HG03064 (cell line): Measurements from ENCODE around the gene PPP1R27.

ENCODE experiments used
- ATAC-seq: cut with Tn5 transposase; IDR thresholded peaks from one replicate; pipeline ENCODE4 v1.9.1; 2021; ENCODE audit warnings: low read depth; ENCODE audit not compliant: unreplicated experiment

The PPP1R27 gene

GRCh38 chr17:81822996-81823819, 11.6 kb downstream of the PPP1R27 start:
- no peak for ATAC-seq

- ATAC-seq = no peak
Measured at GRCh38 chr17:81822312-81822637, 12.6 kb downstream of the PPP1R27 start.

- ATAC-seq = no peak
Measured at GRCh38 chr17:81821603-81822311, 13.1 kb downstream of the PPP1R27 start.

GRCh38 chr17:81821147-81821546, 13.7 kb downstream of the PPP1R27 start:
- ATAC-seq = no peak

GRCh38 chr17:81819708-81820107, 15.1 kb downstream of the PPP1R27 start:
- no peak for ATAC-seq

- no peak for ATAC-seq
Measured at GRCh38 chr17:81817758-81818147, 17.1 kb downstream of the PPP1R27 start.

GRCh38 chr17:81815646-81815986, 19.2 kb downstream of the PPP1R27 start:
- ATAC-seq = no peak

- ATAC-seq = no peak
Measured at GRCh38 chr17:81814748-81815645, 19.9 kb downstream of the PPP1R27 start.

GRCh38 chr17:81813861-81814683, 20.8 kb downstream of the PPP1R27 start:
- no peak for ATAC-seq

- no peak for ATAC-seq
Measured at GRCh38 chr17:81813371-81813684, 21.5 kb downstream of the PPP1R27 start.

GRCh38 chr17:81812571-81813370, 22.1 kb downstream of the PPP1R27 start:
- ATAC-seq = no peak

- ATAC-seq = no peak
Measured at GRCh38 chr17:81811705-81812570, 22.9 kb downstream of the PPP1R27 start.

- no peak for ATAC-seq
Measured at GRCh38 chr17:81810892-81811704, 23.8 kb downstream of the PPP1R27 start.

- no peak for ATAC-seq
Measured at GRCh38 chr17:81810476-81810875, 24.4 kb downstream of the PPP1R27 start.

GRCh38 chr17:81809556-81809998, 25.3 kb downstream of the PPP1R27 start:
- no peak for ATAC-seq

GRCh38 chr17:81808778-81809555, 25.9 kb downstream of the PPP1R27 start:
- no peak for ATAC-seq

GRCh38 chr17:81807839-81808238, 27.0 kb downstream of the PPP1R27 start:
- no peak for ATAC-seq
